LNCAP (cell line): Measurements from ENCODE around the gene PCDH1.

ENCODE experiments used
- CTCF ChIP-seq: fragments of 450-650 bp; IDR thresholded peaks from 2 replicates; pipeline ENCODE4 v1.5.1; 2017; ENCODE audit warnings: mild to moderate bottlenecking

Gene PCDH1

DNA sequence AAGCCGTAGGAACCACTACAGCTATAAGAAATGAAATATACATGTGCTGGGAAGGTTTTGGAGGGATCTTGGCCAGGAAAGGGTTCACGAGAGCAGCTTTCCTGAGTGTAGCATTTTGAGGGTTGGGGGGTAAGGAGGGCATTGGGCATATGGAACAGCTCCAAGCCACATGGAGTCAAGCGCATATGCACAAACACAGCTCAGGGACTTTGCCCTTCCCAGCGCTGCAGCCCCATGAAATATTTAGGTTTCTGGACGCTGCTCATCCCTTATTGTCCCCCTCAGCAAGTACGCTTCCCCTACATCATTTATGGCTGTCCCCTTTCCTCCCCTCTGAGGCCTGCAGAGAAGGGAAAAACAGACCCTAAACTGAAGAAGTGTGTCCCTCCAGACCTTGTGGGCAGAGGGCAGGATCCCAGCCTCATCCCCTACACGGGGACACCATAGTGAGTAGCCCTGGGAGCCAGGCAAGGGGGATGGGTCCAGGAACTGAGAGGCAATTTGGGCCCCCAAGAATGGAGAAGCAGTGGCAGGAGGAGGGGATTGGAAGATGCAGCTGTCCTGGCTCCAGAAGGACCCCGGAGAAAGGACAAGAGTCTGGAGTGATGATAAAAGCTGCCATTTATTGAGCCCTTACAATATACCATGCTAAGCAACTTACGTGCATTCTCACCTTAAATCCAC, 33.7 kb downstream of the PCDH1 start:
- no peak for TF ChIP-seq CTCF

GRCh38 chr5:141843156-141843927, 34.9 kb downstream of the PCDH1 start:
- no peak for TF ChIP-seq CTCF

- no peak for TF ChIP-seq CTCF
Measured at GRCh38 chr5:141841378-141842180, 36.6 kb downstream of the PCDH1 start.

- no peak for TF ChIP-seq CTCF
Measured at GRCh38 chr5:141840826-141841360, 37.3 kb downstream of the PCDH1 start.

DNA sequence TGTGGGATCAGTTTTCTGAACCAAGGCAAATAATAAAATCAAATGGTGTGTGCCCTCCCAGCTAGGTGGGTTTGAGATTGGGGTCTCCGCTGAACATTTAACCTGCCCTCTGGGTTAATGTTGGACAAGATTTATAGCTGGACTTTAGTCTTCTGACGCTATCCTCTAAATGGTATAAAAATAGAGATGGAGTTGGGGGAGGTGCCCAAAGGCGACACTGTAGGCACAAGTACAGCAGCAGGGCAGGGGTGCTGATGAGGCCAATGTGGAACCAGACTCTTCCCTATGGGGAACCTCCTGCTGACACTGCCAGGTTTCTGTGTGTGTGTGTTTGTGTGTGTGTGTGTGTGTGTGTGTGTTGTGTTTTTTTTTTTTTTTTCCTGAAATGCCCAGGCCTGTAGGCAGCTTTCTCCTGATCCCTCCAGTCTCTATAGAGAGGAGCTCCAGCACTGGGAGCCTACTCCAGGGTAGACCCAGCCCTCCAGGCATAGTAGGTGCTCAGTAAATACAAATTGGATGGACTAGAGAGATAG, 37.9 kb downstream of the PCDH1 start:
- no peak for TF ChIP-seq CTCF

DNA sequence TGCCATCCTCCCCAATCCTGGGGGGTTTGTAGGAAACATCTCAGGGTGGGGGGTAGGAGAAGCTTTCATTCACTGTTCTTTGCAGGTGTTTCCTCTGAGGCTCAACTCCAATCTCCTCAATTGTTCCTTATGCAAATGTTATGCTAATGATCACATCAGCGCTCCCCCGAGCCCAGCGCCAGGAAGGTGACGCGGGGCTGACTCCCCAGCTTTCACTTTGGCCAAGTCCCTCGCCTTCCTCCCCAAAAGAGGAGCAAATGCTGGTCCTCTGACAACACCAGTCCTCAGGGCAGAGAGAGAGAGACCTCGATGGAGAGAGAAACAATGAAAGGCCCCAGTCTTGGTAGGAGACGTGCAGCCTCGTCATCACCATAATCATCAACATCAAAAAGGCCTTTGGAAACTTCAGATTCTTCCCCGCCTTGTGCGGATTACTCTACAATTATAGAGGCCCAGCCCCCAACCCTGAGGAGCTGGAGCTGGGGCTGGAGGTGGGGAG, 39.1 kb downstream of the PCDH1 start:
- no peak for TF ChIP-seq CTCF
